HG03095 (cell line): ENCODE data around the gene VAC14.
"Not testable (repeated sequence)": the region's sequence is repeated elsewhere in the genome, so short reads cannot be mapped to it uniquely, and the experiment has no call there.

ENCODE experiments used
- ATAC-seq: cut with Tn5 transposase; IDR thresholded peaks from one replicate; pipeline ENCODE4 v1.9.1; 2021; ENCODE audit warnings: moderate library complexity; ENCODE audit not compliant: unreplicated experiment

VAC14 gene

GRCh38 chr16:70648606-70649005, 152.4 kb downstream of the VAC14 start:
- ATAC-seq = no peak

DNA sequence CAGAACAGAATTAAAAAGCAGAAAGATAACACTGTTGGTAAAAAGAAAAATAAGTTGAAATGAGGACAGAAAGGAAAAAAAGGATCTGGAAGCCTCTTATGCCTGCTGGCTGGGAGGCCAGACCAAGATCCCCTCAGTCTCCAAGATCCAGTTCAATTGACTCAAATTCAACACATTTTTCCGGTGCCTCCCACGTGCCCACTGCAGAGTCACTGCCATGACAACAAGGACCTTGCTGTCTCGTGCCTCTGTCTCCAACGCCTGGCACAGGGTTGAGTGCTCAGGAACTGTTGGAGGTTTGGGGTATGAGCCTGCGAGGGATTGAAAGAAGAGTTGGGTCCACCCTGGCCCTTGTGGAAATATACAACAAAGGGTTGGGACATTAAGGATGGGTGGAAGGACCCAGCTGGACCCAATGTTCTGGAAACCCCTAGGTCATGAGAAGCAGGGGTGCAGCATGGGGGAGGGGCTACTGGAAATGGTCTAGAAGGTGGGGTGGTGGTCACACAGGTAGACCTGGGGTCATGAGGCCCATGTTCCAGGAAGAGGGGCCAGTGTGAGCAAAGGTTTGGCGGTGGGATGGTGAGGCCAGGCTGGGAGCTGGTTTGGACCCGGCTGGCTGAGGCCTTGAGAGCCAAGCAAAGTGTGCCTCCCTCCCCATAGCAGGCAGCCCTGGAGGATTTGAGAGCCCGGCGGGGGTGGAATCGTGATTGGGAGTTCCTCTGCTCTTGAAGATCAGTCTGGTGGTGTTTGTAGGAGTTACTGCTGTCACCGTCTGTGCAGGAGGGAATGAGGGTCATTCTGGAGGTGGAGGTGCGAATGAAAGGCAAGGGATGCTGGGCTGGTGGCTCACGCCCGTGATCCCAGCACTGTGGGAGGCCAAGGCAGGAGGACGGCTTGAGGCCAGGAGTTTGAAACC, 153.3 kb downstream of the VAC14 start:
- ATAC-seq = no peak

DNA sequence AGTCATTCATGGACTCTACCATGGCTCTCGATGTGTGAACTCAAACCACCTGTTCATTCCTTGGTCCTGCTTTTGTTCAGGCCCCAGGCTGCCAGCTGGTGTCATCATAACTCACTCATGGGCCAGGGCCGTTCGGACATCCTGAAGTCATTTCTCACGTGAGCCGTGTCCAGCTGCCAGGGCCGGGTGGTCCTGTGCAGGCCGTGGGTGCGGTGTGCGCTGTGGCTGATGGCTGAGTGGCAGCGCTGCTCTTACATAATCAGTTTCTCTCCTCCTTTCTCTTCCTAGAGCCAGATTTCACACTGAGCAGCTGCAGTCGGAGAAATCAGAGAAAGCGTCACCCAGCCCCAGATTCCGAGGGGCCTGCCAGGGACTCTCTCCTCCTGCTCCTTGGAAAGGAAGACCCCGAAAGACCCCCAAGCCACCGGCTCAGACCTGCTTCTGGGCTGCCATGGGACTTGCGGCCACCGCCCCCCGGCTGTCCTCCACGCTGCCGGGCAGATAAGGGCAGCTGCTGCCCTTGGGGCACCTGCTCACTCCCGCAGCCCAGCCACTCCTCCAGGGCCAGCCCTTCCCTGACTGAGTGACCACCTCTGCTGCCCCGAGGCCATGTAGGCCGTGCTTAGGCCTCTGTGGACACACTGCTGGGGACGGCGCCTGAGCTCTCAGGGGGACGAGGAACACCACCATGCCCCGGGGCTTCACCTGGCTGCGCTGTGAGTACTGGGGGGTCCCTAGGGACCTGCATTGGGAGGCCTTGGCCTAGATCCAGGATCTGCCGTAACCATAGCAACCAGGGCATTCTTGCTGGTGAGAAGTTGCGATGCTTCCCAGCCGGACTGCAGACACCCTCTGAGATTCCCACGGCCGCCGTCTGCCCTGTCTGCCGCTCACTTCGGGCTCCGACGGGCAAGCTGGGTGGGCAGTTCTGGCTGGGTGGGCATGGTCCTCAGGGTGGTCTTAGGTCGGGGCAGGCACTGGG, 154.4 kb downstream of the VAC14 start, which contains the start of gene IL34:
IL34 (plus strand) TSS at position 300 of the 982 bp plus-strand sequence; CDS start at position 689, 389 bp downstream.
- ATAC-seq = no peak

- ATAC-seq = no peak
Observed at GRCh38 chr16:70644763-70645597, 156.0 kb downstream of the VAC14 start.

DNA sequence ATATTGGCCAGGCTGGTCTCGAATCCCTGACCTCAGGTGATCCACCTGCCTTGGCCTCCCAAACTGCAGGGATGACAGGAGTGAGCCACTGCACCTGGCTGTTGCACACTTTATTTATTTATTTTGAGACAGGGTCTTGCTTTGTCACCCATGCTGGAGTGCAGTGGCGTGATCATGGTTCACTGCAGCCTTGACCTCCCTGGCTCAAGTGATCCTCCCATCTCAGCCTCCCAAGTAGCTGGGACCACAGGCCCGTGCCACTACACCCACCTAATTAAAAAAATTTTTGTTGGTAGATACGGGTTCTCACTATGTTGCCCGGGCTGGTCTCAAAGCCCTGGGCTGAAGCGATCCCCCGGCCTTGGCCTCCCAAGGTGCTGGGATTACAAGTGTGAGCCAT, 157.7 kb downstream of the VAC14 start:
- not testable (repeated sequence) for ATAC-seq

GRCh38 chr16:70642633-70643032, 158.3 kb downstream of the VAC14 start:
- no peak for ATAC-seq

DNA sequence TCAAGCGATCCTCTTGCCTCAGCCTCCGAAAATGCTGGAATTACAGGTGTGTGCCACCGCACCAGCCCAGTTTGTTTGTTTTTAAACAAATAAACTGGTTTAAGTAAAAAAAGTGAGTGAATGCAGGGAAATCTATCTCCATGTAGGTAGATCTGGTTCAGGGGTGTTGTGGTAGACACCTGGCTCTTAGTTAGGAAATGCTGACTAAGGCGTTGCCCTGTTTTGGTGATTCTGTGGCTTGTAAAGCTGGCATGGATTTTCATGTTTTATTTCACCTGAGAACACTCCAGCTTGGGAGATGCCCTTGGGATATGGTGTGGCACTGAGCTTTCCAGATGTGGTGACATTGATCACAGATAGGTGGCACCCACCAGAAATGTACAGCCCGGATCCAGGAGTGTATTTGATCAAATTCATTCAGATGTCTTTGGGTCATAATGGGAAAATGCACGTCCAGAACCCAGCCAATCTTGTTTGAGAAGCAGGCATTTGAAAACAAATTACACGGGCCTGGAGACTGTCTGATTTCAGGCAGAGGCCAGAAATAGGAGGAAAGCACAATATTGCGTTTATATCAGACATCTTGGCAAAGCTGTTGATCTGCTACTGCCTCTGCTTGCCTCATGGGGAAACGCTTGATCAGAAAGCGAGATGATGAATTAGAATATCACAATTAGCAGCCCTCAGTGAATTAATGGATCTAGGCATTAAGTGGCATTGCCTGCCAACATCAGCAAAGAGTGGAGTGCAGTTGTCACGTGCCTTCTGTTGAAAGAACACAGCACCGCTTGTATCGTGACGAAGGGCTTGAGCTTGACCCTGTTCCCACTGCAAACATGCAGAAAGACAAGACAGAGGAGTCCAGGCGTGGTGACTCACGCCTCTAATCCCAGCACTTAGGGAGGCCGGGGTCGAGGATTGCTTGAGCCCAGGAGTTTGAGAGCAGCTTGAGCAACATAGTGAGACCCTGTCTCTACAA, 161.9 kb downstream of the VAC14 start:
- no peak for ATAC-seq
